ENCODE data around the gene TNIK.

- TF ChIP-seq CTCF (IDR thresholded peaks at IDR 0.05; ENCODE audit: low read depth, low read length, poor library complexity, severe bottlenecking) (no peak), EZH2phosphoT487 (IDR thresholded peaks at IDR 0.05; ENCODE audit: borderline replicate concordance, low read length) (no peak)
These were observed 48.0 kb upstream of the TNIK start for GRCh38 chr3:171508206-171508605.

Data from DOHH2 (cell line).